ENCODE data around the gene DENND1A. TPM values are rescaled to one million over a fixed set of nuclear protein-coding genes. Genes with fewer than 3 reads are reported as not detected.

The DENND1A gene
- total RNA-seq, 1 donor from 2014 or later, result 25.2 TPM

DNA sequence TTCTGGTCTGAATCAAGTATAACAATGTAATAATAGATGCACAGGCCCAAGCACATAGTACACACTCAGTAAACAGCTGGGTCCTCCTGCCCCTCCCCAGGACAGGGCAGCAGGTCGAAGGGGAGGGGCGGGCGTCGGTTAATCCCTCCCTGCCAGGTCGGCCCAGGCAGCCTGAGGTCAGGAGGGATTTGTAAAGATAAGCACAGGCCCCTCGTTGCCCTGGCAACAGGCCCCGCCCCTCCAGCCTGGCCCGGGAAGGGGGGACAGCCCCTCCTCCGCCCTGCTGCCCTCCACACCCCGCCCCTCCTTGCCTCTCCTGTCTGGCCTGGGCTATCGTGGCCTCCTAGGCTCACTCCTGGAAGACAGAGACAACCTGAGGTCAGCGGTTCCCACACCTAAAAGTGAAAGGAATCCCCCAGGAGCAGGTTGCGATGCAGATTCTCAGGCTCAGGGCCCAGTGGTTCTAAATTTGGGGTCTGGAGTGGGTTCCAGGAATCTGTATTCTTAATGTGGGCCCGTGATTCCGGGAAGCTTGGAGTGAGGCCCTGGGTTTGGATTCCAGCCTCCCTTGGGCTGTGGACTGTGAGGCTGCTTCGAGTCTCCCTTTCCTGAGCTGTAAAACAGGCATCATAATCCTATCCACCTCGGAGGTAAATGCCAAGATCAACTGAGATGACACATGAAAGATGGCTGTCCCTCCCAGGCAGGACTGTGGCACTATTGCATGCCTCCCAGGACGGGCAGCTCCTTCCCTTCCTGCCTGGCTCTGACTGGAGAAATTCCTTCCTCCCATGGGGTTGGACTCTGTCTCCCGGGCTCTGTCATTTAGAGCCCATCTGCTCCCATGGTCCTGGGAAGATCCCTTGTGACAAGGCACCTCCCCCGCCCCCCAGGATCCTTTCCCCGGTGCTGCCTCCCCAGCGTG, 569.5 kb downstream of the DENND1A start:
- ChIA-PET CTCF (no interaction called here), POLR2A (no interaction called here)
- Mint-ChIP-seq H3K27ac (peak overlapping the region; percentile 41), H3K4me3 (no peak overlapping the region), H3K4me1 (peaks cover 16% of the 10 kb centered on the region), H3K36me3 (ENCODE audit: low read depth) (no peaks in the 10 kb centered on the region), H3K9me3 (no peaks in the 10 kb centered on the region), H3K27me3 (no peaks in the 10 kb centered on the region)
- TF ChIP-seq, protein P1, sequence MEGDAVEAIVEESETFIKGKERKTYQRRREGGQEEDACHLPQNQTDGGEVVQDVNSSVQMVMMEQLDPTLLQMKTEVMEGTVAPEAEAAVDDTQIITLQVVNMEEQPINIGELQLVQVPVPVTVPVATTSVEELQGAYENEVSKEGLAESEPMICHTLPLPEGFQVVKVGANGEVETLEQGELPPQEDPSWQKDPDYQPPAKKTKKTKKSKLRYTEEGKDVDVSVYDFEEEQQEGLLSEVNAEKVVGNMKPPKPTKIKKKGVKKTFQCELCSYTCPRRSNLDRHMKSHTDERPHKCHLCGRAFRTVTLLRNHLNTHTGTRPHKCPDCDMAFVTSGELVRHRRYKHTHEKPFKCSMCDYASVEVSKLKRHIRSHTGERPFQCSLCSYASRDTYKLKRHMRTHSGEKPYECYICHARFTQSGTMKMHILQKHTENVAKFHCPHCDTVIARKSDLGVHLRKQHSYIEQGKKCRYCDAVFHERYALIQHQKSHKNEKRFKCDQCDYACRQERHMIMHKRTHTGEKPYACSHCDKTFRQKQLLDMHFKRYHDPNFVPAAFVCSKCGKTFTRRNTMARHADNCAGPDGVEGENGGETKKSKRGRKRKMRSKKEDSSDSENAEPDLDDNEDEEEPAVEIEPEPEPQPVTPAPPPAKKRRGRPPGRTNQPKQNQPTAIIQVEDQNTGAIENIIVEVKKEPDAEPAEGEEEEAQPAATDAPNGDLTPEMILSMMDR (IDR thresholded peaks at IDR 0.05), result no peak
- ATAC-seq (ENCODE audit: low read depth) (peak; percentile 90), DNase-seq (peak; percentile 52)
- intact Hi-C loops (cut with micrococcal nuclease), result no loop called here

- Mint-ChIP-seq H3K4me1 (peaks cover 16% of the 10 kb centered on the region), H3K36me3 (ENCODE audit: low read depth) (no peaks in the 10 kb centered on the region), H3K9me3 (no peaks in the 10 kb centered on the region), H3K27me3 (no peaks in the 10 kb centered on the region), H3K27ac (peak overlapping the region; percentile 41), H3K4me3 (no peak overlapping the region)
- CTCF ChIA-PET, result no interaction called here
- ATAC-seq (ENCODE audit: low read depth), result no peak
- intact Hi-C loops (cut with micrococcal nuclease), result no loop called here
- DNase-seq, result no peak
- POLR2A ChIA-PET, result interaction anchor here (0.6 to 0.7 kb wide), 3 partner anchors 39 to 428 kb away, joined by 3 to 13 read pairs (median 3); no protein-coding TSS in a partner anchor
- TF ChIP-seq, protein P1 (IDR thresholded peaks at IDR 0.05), result no peak
Measured at GRCh38 chr9:123359546-123359945, 570.4 kb downstream of the DENND1A start.

- H3K27me3 Mint-ChIP-seq, result no peaks in the 10 kb centered on the region
- no peak for DNase-seq
Measured at GRCh38 chr9:123359106-123359505, 570.8 kb downstream of the DENND1A start.

DNA sequence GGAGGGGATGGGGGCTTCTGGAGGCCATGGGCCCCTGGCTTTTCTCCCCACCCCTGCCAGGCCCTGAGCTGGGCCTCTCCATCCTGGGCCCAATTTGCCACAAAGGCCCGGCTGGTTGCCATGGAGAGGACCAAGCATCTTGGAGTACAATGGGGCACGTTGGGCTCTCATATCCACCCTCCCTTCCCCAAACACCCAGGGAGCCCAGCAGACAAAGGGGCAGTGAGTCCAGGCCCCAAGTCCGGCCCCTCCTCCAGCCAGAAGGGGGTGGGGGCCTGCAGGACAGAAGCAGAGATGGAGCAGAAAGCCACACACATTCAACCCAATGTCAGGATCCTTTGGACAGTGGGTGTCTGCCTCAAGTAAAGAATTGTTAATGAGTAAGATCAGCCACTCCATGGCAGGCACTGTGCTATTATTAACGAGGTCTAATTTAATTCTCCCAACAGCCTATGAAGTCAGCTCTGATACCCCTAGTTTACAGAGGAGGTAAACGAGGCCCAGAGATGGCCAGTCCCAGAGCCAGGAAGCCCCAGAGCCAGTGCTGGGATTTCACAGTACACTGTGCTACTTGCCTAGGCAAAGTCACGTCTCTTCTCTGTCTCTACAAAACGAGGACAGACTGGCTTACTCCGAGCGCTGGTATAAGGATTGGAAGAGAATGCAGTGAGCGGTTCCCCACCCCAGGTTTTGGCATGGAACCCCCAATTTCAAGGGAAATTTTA, 571.6 kb downstream of the DENND1A start:
- ChIA-PET CTCF (no interaction called here), POLR2A (interaction anchor here (0.6 kb wide), 1 partner anchor 19 kb away, joined by 11 read pairs; no protein-coding TSS in a partner anchor)
- TF ChIP-seq, protein P1 (IDR thresholded peaks at IDR 0.05), result no peak
- Mint-ChIP-seq H3K9me3 (no peaks in the 10 kb centered on the region), H3K36me3 (ENCODE audit: low read depth) (no peaks in the 10 kb centered on the region), H3K27ac (no peak overlapping the region), H3K4me3 (no peak overlapping the region), H3K27me3 (no peaks in the 10 kb centered on the region), H3K4me1 (peaks cover 22% of the 10 kb centered on the region)
- intact Hi-C loops (cut with micrococcal nuclease), result no loop called here
- DNase-seq (no peak), ATAC-seq (ENCODE audit: low read depth) (no peak)

More at GRCh38 chr9:123359106-123359505, 570.8 kb downstream of the DENND1A start:
- ATAC-seq (ENCODE audit: low read depth), result no peak
- H3K27ac Mint-ChIP-seq, result no peak overlapping the region
- intact Hi-C loops (cut with micrococcal nuclease), result no loop called here
- TF ChIP-seq, protein P1 (IDR thresholded peaks at IDR 0.05), result no peak
- CTCF ChIA-PET, result no interaction called here
- no peak overlapping the region for H3K4me3 Mint-ChIP-seq
- H3K4me1 Mint-ChIP-seq, result peaks cover 20% of the 10 kb centered on the region
- H3K36me3 Mint-ChIP-seq (ENCODE audit: low read depth), result no peaks in the 10 kb centered on the region
- POLR2A ChIA-PET, result interaction anchor here (0.6 to 0.7 kb wide), 4 partner anchors 18 to 427 kb away, joined by 3 to 13 read pairs (median 7); no protein-coding TSS in a partner anchor
- H3K9me3 Mint-ChIP-seq, result no peaks in the 10 kb centered on the region

DNA sequence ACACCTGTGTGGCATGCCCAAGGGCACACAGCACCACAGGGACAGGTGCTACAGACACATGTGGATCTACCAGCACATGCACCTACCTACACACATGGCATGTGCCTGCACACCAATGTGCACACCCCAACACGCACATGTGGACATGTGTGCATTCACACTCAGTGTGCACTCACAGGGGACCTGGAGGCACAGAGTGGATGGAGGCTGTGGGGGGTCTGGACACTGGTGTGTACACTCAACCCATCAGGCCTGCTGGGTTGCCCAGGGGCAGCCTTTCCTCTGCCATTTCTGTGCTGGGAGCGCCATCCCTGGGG, 572.2 kb downstream of the DENND1A start:
- intact Hi-C loops (cut with micrococcal nuclease), result no loop called here
- DNase-seq (no peak), ATAC-seq (ENCODE audit: low read depth) (no peak)
- H3K4me1 Mint-ChIP-seq, result peaks cover 22% of the 10 kb centered on the region
- TF ChIP-seq, protein P1 (IDR thresholded peaks at IDR 0.05), result no peak
- H3K36me3 Mint-ChIP-seq (ENCODE audit: low read depth), result no peaks in the 10 kb centered on the region
- ChIA-PET CTCF (no interaction called here), POLR2A (no interaction called here)
- H3K27ac Mint-ChIP-seq, result no peak overlapping the region
- H3K9me3 Mint-ChIP-seq, result no peaks in the 10 kb centered on the region
- no peaks in the 10 kb centered on the region for H3K27me3 Mint-ChIP-seq
- H3K4me3 Mint-ChIP-seq, result no peak overlapping the region

Data from activated B cell treated with CpG ODN at 0.5 μM for 24 hours (primary cell).